Heart left ventricle (tissue), 13 donors: ENCODE data around the gene ARL3.

ENCODE experiments used
- CTCF ChIP-seq, 12 donors: fragments of 200-600 bp; sonication (generic) in 4 of 12; IDR thresholded peaks; one replicate each; pipeline versions ENCODE4 v1.5.0 to v1.8.0; 2018 to 2022; ENCODE audit warnings: antibody characterized with exemption in 12 of 12, mild to moderate bottlenecking in 5 of 12
- POLR2A ChIP-seq, 2 donors: fragments of 450-650 bp; IDR thresholded peaks; one replicate each; pipeline ENCODE4 v1.6.1; 2017; ENCODE audit warnings: antibody characterized with exemption in 2 of 2, mild to moderate bottlenecking in 2 of 2, moderate library complexity in 2 of 2
- donor health status: ischemic (EF 13 %, LVEDD 7.1; RV severe dilation, severe dysfunction).
- donor health status: DM: no; HTN: yes; CAD: no.
- donor health status: DM: no; HTN: no; CAD: no.
- donor health status: ischemic (EF 25% LVEDD 6.9; RV normal size, moderate dysfunction).
- donor health status: ischemic (EF 25% LVEDD 5.7; RV mildly dilated, moderate dysfunction).
- donor health status: ischemic (EF 35%, LVEDD 5.7; RV mildly dilated, moderate dysfunction).
- donor health status: nonischemic (EF 11% LVEDD 7.7; RV severe dilation, severe dysfunction).
- donor health status: DM: yes; HTN: yes; CAD: no.
- donor health status: PGD.
- donor health status: ischemic (EF 29% LVEDD 5.4; RV normal size, mild dysfunction).
- donor health status: nonischemic (EF 23%, LVEDD 6.1; RV moderate dilation, normal function).

- TF ChIP-seq CTCF (IDR thresholded peaks at IDR 0.05) (no peak), POLR2A (IDR thresholded peaks at IDR 0.05) (no peak)
These were observed 90.1 kb downstream of the ARL3 start for GRCh38 chr10:102624094-102624493.
